Brain pericyte (primary cell): ENCODE results near the gene EIF4G3.
"Not testable (repeated sequence)": the region's sequence is repeated elsewhere in the genome, so short reads cannot be mapped to it uniquely, and the experiment has no call there.

Experiments used
- DNase-seq: peaks from one replicate; pipeline ENCODE4 v3.0.0-alpha.2; 2012; ENCODE audit warnings: low read depth, low spot score

Gene EIF4G3

GRCh38 chr1:21032741-21033140 lies 144.0 kb downstream of the EIF4G3 start:
- DNase-seq = no peak

DNA sequence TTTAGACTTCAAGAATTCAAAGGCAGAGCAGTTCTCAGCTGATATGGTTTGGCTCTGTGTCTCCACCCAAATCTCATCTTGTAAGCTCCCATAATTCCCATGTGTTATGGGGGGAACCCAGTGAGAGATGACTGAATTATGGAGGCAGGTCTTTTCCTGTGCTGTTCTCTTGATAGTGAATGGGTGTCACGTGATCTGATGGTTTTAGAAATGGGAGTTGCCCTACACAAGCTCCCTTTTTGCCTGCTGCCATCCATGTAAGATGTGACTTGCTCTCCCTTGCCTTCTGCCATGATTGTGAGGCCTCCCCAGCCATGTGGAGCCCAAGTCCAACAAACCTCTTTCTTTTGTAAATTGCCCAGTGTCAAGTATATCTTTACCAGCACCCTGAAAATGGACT lies 146.5 kb downstream of the EIF4G3 start:
- no peak for DNase-seq

DNA sequence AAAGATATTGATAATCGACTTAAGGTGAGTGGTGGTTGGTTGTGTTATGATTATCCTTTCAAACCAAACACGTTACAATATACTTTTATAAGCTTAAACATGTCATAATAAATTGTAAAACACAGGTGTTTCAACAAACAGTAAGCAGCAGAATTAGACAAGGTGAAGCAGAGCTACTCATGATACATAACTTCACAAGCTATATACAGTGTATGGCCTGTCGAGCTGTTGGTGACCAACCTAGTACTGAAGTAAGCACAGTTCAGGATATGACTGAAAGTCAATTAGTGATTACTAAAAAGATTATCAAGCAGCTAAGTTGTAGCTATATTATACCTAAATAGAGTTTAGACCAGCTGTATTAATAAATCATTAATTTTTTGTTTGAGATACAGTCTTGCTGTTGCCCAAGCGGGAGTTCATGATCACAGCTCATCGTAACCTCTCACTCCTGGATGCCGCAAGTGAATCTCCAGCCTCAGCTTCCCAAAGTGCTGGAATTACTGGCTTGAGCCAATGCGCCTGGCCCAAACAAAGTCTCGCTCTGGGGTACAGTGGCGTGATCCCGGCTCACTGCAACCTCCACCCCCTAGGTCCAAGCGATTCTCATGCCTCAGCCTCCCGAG lies 148.1 kb downstream of the EIF4G3 start:
- DNase-seq = no peak

GRCh38 chr1:21027805-21028204 lies 148.9 kb downstream of the EIF4G3 start:
- no peak for DNase-seq

DNA sequence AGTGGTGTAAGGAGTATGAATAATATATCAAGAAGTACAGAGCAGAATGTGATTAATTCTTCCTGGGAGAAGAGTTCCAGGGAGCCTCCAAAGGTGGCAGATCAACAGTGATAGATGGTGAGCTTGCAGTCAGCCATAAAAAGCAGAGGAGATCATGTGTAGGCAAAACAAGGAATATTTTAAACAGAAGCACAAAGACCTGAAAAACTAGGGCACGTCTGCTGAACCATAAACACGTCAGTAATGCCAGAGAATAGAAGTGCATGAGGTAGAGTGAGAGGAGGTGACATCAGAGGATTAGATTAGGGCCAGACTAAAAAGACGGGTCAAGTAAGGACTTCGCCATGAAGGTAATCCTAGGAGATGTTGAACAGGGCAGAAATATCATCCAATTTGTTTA lies 151.8 kb downstream of the EIF4G3 start:
- DNase-seq = no peak

DNA sequence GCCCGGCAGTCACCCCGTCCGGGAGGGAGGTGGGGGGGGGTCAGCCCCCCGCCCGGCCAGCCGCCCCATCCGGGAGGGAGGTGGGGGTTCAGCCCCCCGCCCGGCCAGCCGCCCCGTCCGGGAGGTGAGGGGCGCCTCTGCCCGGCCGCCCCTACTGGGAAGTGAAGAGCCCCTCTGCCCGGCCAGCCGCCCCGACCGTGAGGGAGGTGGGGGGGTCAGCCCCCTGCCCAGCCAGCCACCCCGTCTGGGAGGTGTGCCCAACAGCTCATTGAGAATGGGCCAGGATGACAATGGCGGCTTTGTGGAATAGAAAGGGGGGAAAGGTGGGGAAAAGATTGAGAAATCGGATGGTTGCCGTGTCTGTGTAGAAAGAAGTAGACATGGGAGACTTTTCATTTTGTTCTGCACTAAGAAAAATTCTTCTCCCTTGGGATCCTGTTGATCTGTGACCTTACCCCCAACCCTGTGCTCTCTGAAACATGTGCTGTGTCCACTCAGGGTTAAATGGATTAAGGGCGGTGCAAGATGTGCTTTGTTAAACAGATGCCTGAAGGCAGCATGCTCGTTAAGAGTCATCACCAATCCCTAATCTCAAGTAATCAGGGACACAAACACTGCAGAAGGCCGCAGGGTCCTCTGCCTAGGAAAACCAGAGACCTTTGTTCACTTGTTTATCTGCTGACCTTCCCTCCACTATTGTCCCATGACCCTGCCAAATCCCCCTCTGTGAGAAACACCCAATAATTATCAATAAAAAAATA lies 152.4 kb downstream of the EIF4G3 start:
- not testable (repeated sequence) for DNase-seq

- peak; percentile 95 for DNase-seq
Observed at GRCh38 chr1:21022279-21023040, 154.2 kb downstream of the EIF4G3 start.

- no peak for DNase-seq
Observed at GRCh38 chr1:21021311-21021710, 155.4 kb downstream of the EIF4G3 start.

DNA sequence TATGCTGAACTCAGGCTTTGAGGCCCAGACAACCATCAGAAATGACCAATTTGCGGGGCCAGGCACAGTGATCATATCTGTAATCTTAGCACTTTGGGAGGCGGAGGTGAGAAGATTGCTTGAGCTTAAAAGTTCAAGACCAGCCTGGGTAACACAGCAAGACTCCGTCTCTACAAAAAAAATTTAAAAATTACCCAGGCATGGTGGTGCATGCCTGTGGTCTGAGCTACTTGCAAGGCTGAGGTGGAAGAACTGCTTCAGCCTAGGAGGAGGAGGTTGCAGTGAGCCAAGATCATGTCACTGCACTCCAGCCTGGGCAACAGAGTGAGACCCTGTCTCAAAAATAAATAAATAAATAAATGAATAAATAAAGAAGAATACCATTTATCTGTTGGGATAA lies 156.5 kb downstream of the EIF4G3 start:
- no peak for DNase-seq

- DNase-seq = no peak
Observed at GRCh38 chr1:21018673-21019072, 158.0 kb downstream of the EIF4G3 start.

- no peak for DNase-seq
Observed at GRCh38 chr1:21013510-21013909, 163.2 kb downstream of the EIF4G3 start.

GRCh38 chr1:21012937-21013336 lies 163.8 kb downstream of the EIF4G3 start:
- no peak for DNase-seq

GRCh38 chr1:21007876-21008275 lies 168.8 kb downstream of the EIF4G3 start:
- no peak for DNase-seq

- no peak for DNase-seq
Observed at GRCh38 chr1:21005466-21006239, 171.0 kb downstream of the EIF4G3 start.

GRCh38 chr1:21003281-21004045 lies 173.2 kb downstream of the EIF4G3 start:
- DNase-seq = no peak

GRCh38 chr1:21001042-21001441 lies 175.7 kb downstream of the EIF4G3 start:
- DNase-seq = no peak

DNA sequence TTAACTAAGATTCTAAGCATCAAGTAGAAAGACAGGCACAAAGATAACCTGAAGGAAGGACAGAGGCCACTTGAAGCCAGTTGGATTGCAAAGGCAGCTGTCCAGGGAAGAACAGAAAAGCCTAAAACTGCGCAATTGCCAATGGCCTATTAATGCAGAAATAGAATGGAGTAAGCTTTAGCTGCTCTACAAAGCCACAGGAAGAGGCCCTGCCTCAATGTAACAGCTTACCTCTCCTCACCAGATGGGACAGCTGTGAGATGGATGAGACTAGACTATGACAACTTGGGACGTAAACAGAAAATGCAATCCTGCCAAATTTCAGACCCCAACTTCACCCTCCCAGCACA lies 176.5 kb downstream of the EIF4G3 start:
- no peak for DNase-seq

DNA sequence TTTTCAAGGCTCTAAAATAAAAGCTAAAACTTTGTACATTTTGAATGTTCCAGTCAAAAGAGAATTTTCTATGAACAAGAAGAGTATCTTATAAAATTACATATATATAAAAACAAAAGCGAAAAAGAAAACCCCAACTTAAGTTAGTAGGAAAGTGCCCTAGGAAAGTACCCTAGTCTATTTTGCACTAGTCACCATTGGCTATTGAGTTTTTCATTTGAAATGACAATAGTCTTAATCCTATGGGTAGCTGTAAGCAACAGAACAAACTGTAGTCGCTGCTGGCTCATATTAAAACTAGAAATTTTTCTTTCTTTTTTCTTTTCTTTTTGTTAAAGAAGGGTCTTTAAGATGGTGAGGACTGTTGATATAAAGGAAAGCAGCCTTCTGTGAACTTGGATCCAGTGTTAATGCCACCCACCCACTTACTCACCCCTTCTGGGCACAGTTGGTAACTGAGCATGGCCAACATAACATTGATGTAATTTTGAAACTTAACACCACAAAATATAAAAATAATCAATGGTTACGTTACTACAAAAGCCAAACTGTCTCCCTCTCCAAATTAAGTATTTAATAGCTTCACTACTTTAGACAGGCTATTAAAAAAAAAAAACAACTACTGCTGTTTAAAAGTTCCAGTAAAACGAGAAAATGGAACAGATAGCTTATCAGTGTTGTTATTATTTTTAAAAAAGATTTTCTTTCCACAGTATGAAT lies 177.0 kb downstream of the EIF4G3 start:
- DNase-seq = no peak

- no peak for DNase-seq
Observed at GRCh38 chr1:20998826-20999225, 177.9 kb downstream of the EIF4G3 start.

DNA sequence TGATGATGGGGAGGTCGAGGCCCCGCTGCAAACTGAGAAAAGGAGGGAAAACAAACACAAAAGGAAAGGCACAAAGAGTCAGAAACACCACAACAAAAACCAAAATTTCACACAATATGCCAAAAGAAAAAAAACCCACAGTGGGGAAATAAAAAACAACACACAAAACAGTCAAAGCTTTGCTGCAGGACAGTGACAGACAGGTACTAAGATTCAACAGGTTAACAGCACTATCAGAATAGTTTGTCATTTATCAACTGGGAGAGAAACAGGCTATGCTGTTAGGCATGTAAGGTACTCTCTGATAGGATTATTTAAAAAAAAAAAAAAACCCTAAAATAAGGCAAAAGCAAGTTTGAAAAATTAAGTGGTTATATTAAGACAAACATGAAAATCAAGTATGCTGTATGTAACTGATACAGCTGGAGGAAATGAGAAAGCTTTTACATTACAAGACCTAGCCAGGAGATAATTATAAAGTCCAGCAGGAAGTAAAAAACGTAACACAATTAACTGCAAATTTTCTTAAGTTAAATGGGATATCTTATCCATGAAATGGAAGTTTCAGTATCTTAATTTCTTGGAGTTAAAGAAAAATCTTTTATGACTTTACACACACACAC lies 179.0 kb downstream of the EIF4G3 start:
- no peak for DNase-seq
